Placental epithelial cell (primary cell): Measurements from ENCODE around the gene EHD3. TPM values are rescaled to one million over a fixed set of nuclear protein-coding genes. Genes with fewer than 3 reads are reported as not detected.

Source experiments
- small RNA-seq: library from RNA; depleted of rRNA; stranded (forward); fragments of <200 nt; gene quantifications from one replicate; pipeline ENCODE3, GENCODE V24; 2012
- total RNA-seq: library from RNA; depleted of rRNA; stranded (reverse); fragments of >200 nt; gene quantifications from 2 replicates; pipeline ENCODE4 v1.2.3, GENCODE V29; 2012

Gene EHD3
- 10.2 and 15.7 TPM in 2 replicates for total RNA-seq

GRCh38 chr2:31233741-31234682, at the start of gene EHD3:
Gene EHD3 (plus strand): TSS chr2:31234152. CDS start chr2:31234622, 470 bp downstream.

DNA sequence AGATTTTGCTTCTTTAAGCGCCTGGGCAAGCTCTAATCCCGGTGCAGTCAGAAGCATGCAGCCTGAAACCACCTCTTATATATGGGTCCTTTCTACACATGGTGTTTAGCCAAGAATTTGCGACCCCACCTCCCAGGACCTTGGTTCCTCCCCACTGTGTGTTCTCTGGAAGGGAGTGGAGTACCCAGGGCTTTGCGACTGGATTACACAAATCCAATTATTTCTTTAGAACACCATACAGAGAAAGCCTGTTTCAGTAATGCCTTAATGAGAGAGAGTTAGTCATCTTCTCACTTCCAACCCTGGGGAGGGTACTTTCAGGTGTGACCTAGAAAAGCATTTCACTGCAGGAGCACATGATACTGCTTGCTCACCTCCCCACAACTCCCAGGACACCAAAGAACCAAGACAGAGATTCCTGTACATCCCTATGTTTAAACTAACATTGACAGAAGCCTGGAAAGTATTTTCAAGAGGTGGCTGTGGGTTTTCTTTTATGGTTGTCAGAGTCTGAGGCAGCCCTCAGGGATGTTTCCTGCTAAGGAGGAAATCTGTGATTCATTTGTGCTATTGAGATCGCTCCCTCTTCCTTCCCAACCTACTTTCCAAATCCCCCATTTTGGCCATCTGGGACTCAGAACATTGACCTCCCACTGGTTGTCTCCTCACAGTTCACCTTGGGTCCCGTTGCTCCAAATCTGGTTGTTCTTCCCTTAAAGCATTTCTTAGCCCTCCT, 16.3 kb upstream of the EHD3 start, which contains the start of gene CAPN14:
CAPN14 (minus strand) TSS at position 51 of the 736 bp plus-strand sequence. CDS start 12,068 bp downstream, outside the sequence.

Small RNA genes lying within 50 kb of the gene (small RNA-seq; reads per million reads assigned to genes)
- not detected for gene RNA5SP90

Other genes starting within 250 kb of the EHD3 start
- not detected in 2 replicates for gene GALNT14, start 95.7 kb upstream of the EHD3 start, total RNA-seq
- under 0.01 and 0.11 TPM in 2 replicates for gene CAPN14, start 16.6 kb upstream of the EHD3 start, total RNA-seq
- 0.11 TPM in 1 of 2 replicates, not detected in the other for gene XDH, start 180.6 kb downstream of the EHD3 start, total RNA-seq